ENCODE data around the gene EFNB1. TPM values are rescaled to one million over a fixed set of nuclear protein-coding genes. Genes with fewer than 3 reads are reported as not detected.
A peak's percentile ranks its signal among the peaks of the same experiment; 100 is the strongest.

The EFNB1 gene
- total RNA-seq, 1 donor from 2014 or later, result 23.3 TPM

DNA sequence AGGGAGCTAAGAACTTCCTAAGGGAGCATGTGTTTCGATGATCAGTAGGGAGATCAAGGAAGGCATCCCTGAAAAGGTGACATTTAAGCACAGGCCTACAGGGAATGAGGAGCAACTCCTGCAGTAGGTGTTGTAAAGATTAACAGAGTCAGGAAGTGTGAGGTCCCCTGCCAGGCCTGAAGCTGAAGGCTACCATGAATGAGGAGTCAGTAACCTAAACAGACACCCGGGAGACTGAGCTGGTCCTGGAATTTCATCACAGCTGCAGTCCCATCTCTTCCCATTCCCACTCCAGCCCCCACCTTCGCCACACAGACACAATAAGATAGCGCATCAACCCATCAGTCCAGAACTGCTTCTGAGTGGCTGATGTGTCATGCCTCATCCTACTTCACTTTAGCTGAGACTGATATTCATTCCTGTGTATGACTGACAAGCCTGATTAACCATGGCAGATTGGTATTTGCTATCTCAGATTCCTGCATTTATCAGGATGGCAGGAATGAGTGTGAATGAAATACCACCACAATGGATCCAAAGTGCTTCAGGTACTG is 27.0 kb upstream of the EFNB1 start:
- no peak for FAIRE-seq
- no peak overlapping the region for H3K4me2 ChIP-seq (ENCODE audit: low read length)
- TF ChIP-seq EZH2 (IDR thresholded peaks at IDR 0.05; ENCODE audit: insufficient read depth, low read length), result no peak
- DNase-seq (ENCODE audit: low read depth), result no peak
- no peak overlapping the region for H3K27ac ChIP-seq (ENCODE audit: low read depth, low read length)
- no peaks in the 10 kb centered on the region for H3K9me3 ChIP-seq (ENCODE audit: insufficient read depth, low read depth, low read length)
- no peaks in the 10 kb centered on the region for H3K79me2 ChIP-seq (ENCODE audit: insufficient read depth, low read length)
- no peak overlapping the region for H3K4me3 ChIP-seq (ENCODE audit: insufficient read depth, low read depth, low read length)
- H3K27me3 ChIP-seq (ENCODE audit: insufficient read depth, low read length), result no peaks in the 10 kb centered on the region
- Mint-ChIP-seq H3K4me1 (ENCODE audit: low read depth, unreplicated experiment) (no peaks in the 10 kb centered on the region), H3K36me3 (ENCODE audit: low read depth, unreplicated experiment) (no peaks in the 10 kb centered on the region), H3K27me3 (ENCODE audit: low read depth, unreplicated experiment) (no peaks in the 10 kb centered on the region), H3K4me3 (ENCODE audit: unreplicated experiment) (no peak overlapping the region), H3K9me3 (ENCODE audit: unreplicated experiment) (peaks cover 20% of the 10 kb centered on the region), H3K27ac (ENCODE audit: unreplicated experiment) (no peak overlapping the region)
- H3K9ac ChIP-seq (ENCODE audit: low read length), result no peak overlapping the region
- no peaks in the 10 kb centered on the region for H3K36me3 ChIP-seq (ENCODE audit: insufficient read depth, low read length)
- H3K4me1 ChIP-seq (ENCODE audit: insufficient read depth, low read length), result no peaks in the 10 kb centered on the region
- H4K20me1 ChIP-seq (ENCODE audit: insufficient read depth, low read length), result no peaks in the 10 kb centered on the region
- H2AFZ ChIP-seq (ENCODE audit: low read depth, low read length), result no peak overlapping the region

DNA sequence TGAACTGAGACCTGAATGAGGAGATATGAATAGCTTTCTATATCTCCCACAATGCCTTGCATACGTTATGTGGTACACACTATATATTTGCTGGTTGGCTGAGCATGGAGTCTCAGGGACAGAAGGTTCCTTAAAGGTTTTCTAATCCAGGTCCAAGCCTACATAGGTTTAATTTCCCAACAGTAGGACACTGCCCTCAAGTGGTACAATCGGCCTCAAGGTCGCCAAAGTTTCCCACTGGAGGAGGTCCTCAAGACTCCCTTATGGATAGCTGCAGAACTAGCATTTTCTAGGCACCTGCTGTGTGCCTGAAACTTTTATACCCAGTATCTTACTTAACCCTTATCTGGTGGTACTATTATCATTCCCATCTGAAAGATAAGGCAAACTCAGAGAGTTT is 21.0 kb upstream of the EFNB1 start:
- no peak overlapping the region for H2AFZ ChIP-seq (ENCODE audit: low read depth, low read length)
- Mint-ChIP-seq H3K27me3 (ENCODE audit: low read depth, unreplicated experiment) (peaks cover 2% of the 10 kb centered on the region), H3K4me1 (ENCODE audit: low read depth, unreplicated experiment) (no peaks in the 10 kb centered on the region), H3K4me3 (ENCODE audit: unreplicated experiment) (no peak overlapping the region), H3K9me3 (ENCODE audit: unreplicated experiment) (peaks cover 4% of the 10 kb centered on the region), H3K36me3 (ENCODE audit: low read depth, unreplicated experiment) (no peaks in the 10 kb centered on the region), H3K27ac (ENCODE audit: unreplicated experiment) (no peak overlapping the region)
- H3K9ac ChIP-seq (ENCODE audit: low read length), result no peak overlapping the region
- DNase-seq (ENCODE audit: low read depth) (no peak), FAIRE-seq (peak; percentile 26)
- no peak overlapping the region for H3K4me2 ChIP-seq (ENCODE audit: low read length)
- H3K27me3 ChIP-seq (ENCODE audit: insufficient read depth, low read length), result no peaks in the 10 kb centered on the region
- no peaks in the 10 kb centered on the region for H3K79me2 ChIP-seq (ENCODE audit: insufficient read depth, low read length)
- no peak overlapping the region for H3K27ac ChIP-seq (ENCODE audit: low read depth, low read length)
- no peaks in the 10 kb centered on the region for H3K4me1 ChIP-seq (ENCODE audit: insufficient read depth, low read length)
- no peaks in the 10 kb centered on the region for H4K20me1 ChIP-seq (ENCODE audit: insufficient read depth, low read length)
- no peaks in the 10 kb centered on the region for H3K9me3 ChIP-seq (ENCODE audit: insufficient read depth, low read depth, low read length)
- H3K36me3 ChIP-seq (ENCODE audit: insufficient read depth, low read length), result no peaks in the 10 kb centered on the region
- TF ChIP-seq EZH2 (IDR thresholded peaks at IDR 0.05; ENCODE audit: insufficient read depth, low read length), result no peak
- TF ChIP-seq, protein P1, sequence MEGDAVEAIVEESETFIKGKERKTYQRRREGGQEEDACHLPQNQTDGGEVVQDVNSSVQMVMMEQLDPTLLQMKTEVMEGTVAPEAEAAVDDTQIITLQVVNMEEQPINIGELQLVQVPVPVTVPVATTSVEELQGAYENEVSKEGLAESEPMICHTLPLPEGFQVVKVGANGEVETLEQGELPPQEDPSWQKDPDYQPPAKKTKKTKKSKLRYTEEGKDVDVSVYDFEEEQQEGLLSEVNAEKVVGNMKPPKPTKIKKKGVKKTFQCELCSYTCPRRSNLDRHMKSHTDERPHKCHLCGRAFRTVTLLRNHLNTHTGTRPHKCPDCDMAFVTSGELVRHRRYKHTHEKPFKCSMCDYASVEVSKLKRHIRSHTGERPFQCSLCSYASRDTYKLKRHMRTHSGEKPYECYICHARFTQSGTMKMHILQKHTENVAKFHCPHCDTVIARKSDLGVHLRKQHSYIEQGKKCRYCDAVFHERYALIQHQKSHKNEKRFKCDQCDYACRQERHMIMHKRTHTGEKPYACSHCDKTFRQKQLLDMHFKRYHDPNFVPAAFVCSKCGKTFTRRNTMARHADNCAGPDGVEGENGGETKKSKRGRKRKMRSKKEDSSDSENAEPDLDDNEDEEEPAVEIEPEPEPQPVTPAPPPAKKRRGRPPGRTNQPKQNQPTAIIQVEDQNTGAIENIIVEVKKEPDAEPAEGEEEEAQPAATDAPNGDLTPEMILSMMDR (IDR thresholded peaks at IDR 0.05; ENCODE audit: insufficient read depth, low read depth, low read length), result no peak
- H3K4me3 ChIP-seq (ENCODE audit: insufficient read depth, low read depth, low read length), result no peak overlapping the region

DNA sequence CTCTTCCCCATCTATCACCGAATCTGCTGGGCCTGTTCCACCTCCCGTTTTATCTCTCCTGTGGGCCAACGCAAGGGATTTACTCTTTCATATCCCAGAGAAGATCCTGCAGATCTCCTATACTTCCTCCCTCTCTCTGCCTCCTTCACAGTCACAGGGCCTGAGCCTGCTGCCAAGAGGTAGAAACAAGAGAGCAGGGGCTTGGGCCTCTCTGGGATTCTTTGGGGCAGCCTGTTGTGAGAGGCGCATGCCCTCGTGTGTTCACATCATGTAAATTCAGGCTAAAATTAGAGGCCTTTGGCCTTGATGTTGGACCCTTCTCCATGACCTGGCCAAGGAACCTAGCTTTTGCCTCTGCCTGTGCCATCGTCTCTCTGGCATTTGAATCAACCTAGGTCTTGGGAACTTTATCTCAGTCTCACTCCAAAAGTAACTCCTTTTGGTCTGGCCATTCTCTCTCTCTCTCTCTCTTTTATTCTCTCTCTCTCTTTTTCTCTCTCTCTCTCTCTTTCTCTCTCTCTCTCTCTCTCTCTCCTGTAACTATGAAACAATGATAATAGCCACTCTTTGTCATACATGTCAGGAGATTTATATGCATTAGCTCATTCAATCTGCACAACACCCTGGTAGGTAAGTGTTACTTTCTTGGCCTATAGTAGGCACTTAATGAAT is 20.0 kb upstream of the EFNB1 start:
- H3K27ac ChIP-seq (ENCODE audit: low read depth, low read length), result no peak overlapping the region
- DNase-seq (ENCODE audit: low read depth) (no peak), FAIRE-seq (no peak)
- Mint-ChIP-seq H3K9me3 (ENCODE audit: unreplicated experiment) (no peaks in the 10 kb centered on the region), H3K4me1 (ENCODE audit: low read depth, unreplicated experiment) (no peaks in the 10 kb centered on the region), H3K36me3 (ENCODE audit: low read depth, unreplicated experiment) (no peaks in the 10 kb centered on the region), H3K27ac (ENCODE audit: unreplicated experiment) (no peak overlapping the region), H3K4me3 (ENCODE audit: unreplicated experiment) (no peak overlapping the region), H3K27me3 (ENCODE audit: low read depth, unreplicated experiment) (peaks cover 2% of the 10 kb centered on the region)
- H3K4me2 ChIP-seq (ENCODE audit: low read length), result no peak overlapping the region
- H3K27me3 ChIP-seq (ENCODE audit: insufficient read depth, low read length), result no peaks in the 10 kb centered on the region
- H3K36me3 ChIP-seq (ENCODE audit: insufficient read depth, low read length), result no peaks in the 10 kb centered on the region
- H3K9ac ChIP-seq (ENCODE audit: low read length), result no peak overlapping the region
- H4K20me1 ChIP-seq (ENCODE audit: insufficient read depth, low read length), result no peaks in the 10 kb centered on the region
- H2AFZ ChIP-seq (ENCODE audit: low read depth, low read length), result no peak overlapping the region
- no peaks in the 10 kb centered on the region for H3K79me2 ChIP-seq (ENCODE audit: insufficient read depth, low read length)
- no peak overlapping the region for H3K4me3 ChIP-seq (ENCODE audit: insufficient read depth, low read depth, low read length)
- no peaks in the 10 kb centered on the region for H3K4me1 ChIP-seq (ENCODE audit: insufficient read depth, low read length)
- TF ChIP-seq EZH2 (IDR thresholded peaks at IDR 0.05; ENCODE audit: insufficient read depth, low read length), result no peak
- TF ChIP-seq, protein P1 (IDR thresholded peaks at IDR 0.05; ENCODE audit: insufficient read depth, low read depth, low read length), result no peak
- H3K9me3 ChIP-seq (ENCODE audit: insufficient read depth, low read depth, low read length), result no peaks in the 10 kb centered on the region

Data from astrocyte (in vitro differentiated cells and primary cell).